Activated T-cell treated with anti-CD3 and anti-CD28 coated beads for 1 hour (primary cell): ENCODE measurements around the gene SNRNP27.
"Not testable (repeated sequence)": the region's sequence is repeated elsewhere in the genome, so short reads cannot be mapped to it uniquely, and the experiment has no call there.

Source experiments
- DNase-seq: peaks from one replicate; pipeline ENCODE4 v3.0.0-alpha.2; 2020; ENCODE audit warnings: low read depth

The SNRNP27 gene

GRCh38 chr2:69893684-69894551 lies at the start of gene SNRNP27:
TSS of gene SNRNP27 (plus strand) at chr2:69893956. CDS start at chr2:69893985, 29 bp downstream.
- DNase-seq, result peak; percentile 72

GRCh38 chr2:69843993-69844392 lies 49.8 kb upstream of the SNRNP27 start:
- no peak for DNase-seq

DNA sequence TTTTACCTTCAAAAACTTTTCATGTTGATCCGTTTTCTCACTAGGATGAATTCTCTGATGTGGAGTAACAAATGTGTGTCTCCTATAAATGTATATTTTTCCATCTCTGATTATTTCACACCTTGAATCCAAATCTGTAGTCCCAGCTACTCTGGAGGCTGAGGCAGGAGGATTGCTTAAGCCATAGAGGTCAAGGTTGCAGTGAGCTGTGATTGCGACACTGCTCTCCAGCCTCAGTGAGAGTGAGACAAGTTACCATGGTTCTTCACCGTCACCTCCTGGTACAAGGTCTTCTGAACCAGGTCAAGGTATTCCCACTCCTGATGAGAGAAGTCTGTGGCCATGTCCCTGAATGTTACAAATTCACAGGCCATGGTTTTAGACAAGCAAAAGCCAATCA lies 49.2 kb upstream of the SNRNP27 start:
- no peak for DNase-seq

GRCh38 chr2:69846182-69847067 lies 47.3 kb upstream of the SNRNP27 start:
- no peak for DNase-seq

GRCh38 chr2:69847068-69847828 lies 46.5 kb upstream of the SNRNP27 start:
- no peak for DNase-seq

- no peak for DNase-seq
Observed at GRCh38 chr2:69848186-69848790, 45.5 kb upstream of the SNRNP27 start.

GRCh38 chr2:69858261-69858660 lies 35.5 kb upstream of the SNRNP27 start:
- no peak for DNase-seq

DNA sequence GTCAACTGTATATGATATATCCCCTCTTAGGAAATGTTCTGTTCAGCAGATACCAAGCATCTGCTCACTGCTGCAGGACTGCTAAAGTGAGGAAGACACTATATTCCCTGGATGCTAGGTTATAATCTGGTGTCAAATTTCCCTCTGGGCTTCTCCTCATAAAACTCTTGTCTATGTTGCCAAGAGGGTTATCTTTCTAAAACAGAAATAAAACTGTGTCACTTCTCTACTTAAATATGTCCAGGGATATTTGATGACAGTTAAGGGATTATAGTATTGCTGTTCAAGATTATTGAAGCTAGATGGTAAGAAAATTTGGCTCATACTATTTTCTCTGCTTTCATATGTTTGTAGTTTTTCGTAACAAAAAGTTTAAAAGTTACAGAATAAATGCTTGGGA lies 30.5 kb upstream of the SNRNP27 start:
- no peak for DNase-seq

DNA sequence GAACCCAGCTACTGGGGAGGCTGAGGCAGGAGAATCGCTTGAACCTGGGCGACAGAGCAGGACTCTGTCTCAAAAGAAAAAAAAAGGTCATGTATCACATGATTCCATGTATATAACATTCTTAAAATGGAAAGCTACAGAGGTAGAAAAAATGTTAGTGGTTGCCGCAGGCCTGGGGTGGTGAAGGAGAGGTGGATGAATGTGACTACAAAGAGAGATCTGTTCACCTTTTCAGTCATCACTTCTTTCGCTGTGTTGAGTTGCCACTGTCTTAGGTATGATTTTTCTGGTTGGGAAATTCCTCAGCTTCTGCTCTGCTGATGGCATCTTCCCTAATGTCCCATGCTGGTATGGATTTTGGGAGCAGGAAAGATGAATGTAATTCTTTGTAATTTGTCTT lies 5.3 kb upstream of the SNRNP27 start:
- no peak for DNase-seq

GRCh38 chr2:69889302-69889701 lies 4.5 kb upstream of the SNRNP27 start:
- DNase-seq, result no peak

- DNase-seq, result no peak
Observed at GRCh38 chr2:69890881-69891280, 2.9 kb upstream of the SNRNP27 start.

DNA sequence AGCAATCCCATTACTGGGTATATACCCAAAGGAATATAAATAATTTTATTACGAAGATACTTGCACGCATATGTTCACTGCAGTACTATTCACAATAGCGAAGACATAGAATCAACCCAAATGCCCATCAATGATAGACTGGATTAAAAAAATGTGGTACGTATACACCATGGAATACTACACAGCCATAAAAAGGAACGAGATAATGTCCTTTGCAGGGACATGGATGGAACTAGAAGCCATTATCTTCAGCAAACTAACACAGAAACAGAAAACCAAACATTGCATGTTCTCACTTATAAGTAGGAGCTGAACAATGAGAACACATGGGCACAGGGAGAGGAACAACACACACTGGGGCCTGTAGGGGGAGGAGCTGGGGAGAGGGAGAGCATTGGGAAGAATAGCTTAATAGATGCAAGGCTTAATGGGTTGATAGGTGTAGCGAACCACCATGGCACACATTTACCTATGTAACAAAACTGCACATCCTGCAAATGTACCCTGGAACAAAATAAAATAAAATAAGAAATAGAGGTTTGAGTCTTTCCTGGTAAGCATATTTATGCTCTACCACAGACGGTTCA lies 825 bp upstream of the SNRNP27 start:
- not testable (repeated sequence) for DNase-seq

DNA sequence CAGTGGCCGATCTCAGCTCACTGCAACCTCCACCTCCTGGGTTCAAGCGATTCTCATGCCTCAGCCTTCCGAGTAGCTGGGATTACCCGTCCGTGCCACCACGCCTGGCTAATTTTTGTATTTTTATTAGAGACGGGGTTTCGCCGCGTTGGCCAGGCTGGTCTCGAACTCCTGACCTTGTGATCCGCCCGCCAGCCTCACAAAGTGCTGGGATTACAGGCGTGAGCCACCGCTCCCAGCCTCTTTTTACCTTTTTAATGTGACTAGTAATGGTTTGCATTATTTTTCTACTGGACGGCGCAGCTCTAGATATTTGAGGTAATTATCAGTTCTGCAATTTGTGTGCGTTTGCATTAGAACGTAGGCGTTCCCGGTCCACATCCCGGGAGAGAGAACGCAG lies 981 bp downstream of the SNRNP27 start:
- not testable (repeated sequence) for DNase-seq

GRCh38 chr2:69902213-69902922 lies 8.6 kb downstream of the SNRNP27 start:
- DNase-seq, result peak; percentile 2

DNA sequence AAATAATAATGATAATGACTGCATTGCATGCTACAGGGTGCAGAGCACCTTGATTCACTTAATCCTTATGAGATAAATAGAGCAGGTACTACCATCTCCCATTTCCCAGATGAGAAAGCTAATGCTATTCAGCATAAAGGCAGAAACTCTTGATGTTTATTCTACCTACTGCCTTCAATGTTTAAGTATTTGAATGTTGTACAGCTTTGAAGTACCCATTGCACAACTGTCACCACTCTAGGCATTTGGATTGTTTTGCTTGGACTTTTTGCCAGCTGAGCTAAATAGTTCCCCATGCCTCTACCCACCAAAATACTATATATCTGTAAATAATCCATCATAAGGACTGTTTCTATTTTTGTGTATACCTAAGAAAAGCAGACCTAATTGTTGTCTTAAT lies 13.5 kb downstream of the SNRNP27 start:
- no peak for DNase-seq

GRCh38 chr2:69911985-69912563 lies 18.3 kb downstream of the SNRNP27 start:
- no peak for DNase-seq

DNA sequence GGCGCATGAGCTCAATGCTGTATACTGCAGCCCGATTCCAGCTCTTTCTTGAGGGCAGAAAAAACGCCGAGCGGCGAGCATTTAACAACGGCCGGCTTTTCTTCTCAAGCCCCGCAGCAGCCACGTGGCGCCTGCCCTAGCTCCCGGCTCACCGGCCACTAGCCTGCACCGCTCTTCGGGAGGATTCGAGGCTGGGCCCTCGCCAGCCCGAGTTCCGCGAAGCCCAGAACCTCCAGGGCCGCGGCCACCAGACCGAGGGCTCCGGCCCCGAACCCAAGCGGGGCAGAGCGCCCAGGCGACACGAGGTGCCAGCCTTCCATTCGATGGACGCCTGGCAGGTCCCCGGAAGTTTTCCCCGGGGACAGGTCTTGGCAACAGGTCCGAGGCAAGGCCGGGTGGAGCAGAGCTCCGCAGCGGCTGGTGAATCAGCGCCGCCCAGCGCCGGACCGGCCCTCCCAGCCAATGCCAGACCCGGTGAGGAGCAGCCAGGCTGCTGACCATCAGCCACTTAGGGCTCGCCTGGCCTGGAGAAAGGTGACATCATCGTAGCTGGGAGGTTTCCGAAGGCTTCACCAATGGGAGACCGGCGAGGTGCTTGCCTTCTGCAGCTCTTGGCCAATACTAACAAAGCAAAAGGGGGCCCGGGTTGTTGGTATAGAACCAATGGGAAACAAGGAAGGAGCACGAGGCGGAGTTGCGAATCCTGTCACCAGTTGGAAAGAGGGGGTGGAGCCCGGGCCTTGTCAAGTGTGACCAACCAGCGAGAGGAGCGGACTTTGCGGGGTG lies 20.6 kb downstream of the SNRNP27 start:
- DNase-seq, result no peak

DNA sequence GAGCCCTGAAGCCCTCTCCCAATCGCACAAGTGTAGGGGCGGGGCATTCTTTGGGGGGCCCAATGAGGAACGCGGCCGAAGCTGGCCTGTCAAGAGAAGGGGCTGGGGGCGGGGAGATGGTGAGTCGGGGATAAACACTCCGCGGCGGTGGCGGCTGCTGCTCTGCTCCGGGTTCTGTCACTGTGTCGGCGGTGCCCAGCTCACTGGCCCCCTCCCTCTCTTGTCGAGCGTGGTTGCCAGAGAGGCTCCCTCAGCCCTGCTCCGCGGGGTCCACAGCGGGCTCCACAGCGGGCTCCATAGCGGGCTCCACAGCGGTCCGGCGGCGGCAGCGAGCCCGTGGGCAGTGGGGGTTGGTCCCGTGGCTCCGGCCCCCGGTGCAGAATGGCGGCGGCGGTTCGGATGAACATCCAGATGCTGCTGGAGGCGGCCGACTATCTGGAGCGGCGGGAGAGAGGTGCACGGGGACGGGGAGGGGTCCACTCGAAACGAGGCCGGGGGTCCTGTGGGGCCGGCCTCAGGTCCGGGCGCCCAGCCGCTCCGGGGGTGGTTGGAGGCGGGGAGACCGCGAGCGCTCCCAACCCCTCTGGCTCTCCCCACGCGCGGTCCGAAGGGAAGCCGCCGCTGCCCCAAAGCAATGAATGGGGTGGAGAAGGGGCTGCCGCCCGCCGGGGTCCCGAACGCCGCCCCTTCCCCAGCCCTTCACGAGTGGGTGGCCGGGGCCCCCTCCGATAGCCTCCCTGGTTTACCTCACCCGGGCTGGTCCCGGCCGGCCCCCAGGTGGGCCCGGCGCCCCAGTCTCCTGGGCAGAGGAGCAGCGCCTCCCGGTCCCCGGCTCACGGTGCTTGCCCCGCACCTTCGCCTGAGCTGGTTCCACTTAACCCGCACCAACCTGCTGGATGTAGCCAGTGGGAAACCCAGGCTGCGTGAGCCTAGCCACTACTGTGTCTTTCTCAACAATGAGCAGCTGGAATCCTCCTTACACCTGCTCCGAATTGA lies 21.5 kb downstream of the SNRNP27 start, which contains the start of gene MXD1:
Gene MXD1, plus strand, starts transcription at position 160 of the 996 bp plus-strand sequence. Its CDS starts 222 bp downstream, at position 382.
- DNase-seq, result peak; percentile 99
